ENCODE results near the gene FAM13A. TPM values are rescaled to one million over a fixed set of nuclear protein-coding genes. Genes with fewer than 3 reads are reported as not detected.

The FAM13A gene
- total and polyA plus RNA-seq, 2 donors (not counting 3 experiments of a cell fraction or from before 2014, with no cell fraction given) = 3.3 to 10.5 TPM

DNA sequence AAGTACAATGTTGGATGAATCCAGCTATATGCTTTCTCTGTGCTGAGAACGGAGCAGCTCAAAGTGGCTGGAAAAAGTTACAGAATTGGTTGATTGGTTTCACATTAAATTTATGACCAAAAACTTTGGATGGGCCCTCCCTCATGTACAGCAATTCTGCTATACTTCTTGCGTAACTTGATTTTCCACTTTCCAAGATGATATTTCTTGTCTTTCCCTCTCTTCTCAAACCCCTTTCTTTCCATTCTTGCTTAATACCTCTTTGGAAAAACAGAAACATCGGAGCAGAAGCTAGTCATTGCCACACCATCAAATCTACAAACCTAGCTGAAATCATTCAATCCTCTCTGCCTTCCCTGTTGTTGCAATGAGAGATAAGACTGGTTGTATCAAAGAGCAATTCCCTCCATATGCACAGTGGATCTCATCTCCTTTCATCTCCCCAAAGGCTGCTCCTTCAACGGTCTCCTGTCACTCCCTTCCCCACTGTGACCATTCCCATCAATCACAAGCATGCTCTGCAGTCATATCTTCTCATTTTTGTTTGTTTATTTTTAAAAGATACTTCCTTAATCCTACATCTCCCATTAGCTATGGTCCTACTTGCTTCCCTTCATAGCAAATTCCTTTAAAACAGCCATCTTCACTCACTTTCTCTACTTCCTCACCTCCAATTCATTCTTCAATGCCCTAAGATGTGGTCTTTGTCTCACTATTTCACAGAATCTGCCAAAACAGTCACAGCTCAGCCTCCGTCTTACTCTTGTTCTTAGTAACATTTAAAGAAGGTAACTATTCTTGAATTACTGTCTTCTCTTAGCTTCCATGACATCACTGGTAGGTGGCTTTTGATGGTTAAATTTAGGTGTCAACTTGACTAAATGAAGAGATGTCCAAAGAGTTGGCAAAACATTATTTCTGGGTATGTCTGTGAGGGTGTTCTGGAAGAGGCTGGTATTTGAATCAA is 145.5 kb downstream of the FAM13A start:
- Histone ChIP-seq H3K9me3 (replicated peaks; ENCODE audit: control insufficient read depth, insufficient read depth, low read length) (no peaks in the 10 kb centered on the region), H3K9ac (replicated peaks; ENCODE audit: extremely low read depth, insufficient read depth, low read length) (no peak overlapping the region), H3K4me2 (ENCODE audit: insufficient read depth, low read length) (no peak overlapping the region), H3K4me1 (ENCODE audit: control insufficient read depth, extremely low read depth, insufficient read depth, low read length) (no peaks in the 10 kb centered on the region), H3K9me1 (replicated peaks; ENCODE audit: control insufficient read depth, extremely low read depth, insufficient read depth, low read length) (no peaks in the 10 kb centered on the region), H4K20me1 (replicated peaks; ENCODE audit: control insufficient read depth, extremely low read depth, insufficient read depth, low read length) (no peaks in the 10 kb centered on the region), H2AFZ (ENCODE audit: low read depth, low read length) (no peak overlapping the region), H3K27me3 (ENCODE audit: control insufficient read depth in 2 of 2, insufficient read depth in 2 of 2, low read length in 2 of 2) (no peaks in the 10 kb centered on the region), H3K4me3 (replicated peaks in 1 of 3; ENCODE audit: insufficient read depth in 1 of 3, low read depth in 1 of 3, low read length in 3 of 3) (no peak overlapping the region), H3K36me3 (ENCODE audit: control insufficient read depth in 2 of 2, extremely low read depth in 1 of 2, insufficient read depth in 2 of 2, low read length in 2 of 2) (no peaks in the 10 kb centered on the region), H3K79me2 (ENCODE audit: control insufficient read depth, insufficient read depth, low read length) (no peaks in the 10 kb centered on the region), H3K27ac (ENCODE audit: insufficient read depth, low read depth, low read length) (no peak overlapping the region)
- ChIA-PET POLR2A (no interaction called here), CTCF (no interaction called here)
- no peak for DNase-seq (ENCODE audit: low read depth, low spot score)
- FAIRE-seq = no peak
- TF ChIP-seq FOS (IDR thresholded peaks at IDR 0.05; ENCODE audit: borderline replicate concordance, insufficient read depth, low read length) (no peak), POLR2AphosphoS5 (IDR thresholded peaks at IDR 0.05; ENCODE audit: insufficient read depth, low read depth, low read length) (no peak), JUN (IDR thresholded peaks at IDR 0.05; ENCODE audit: borderline replicate concordance, insufficient read depth, insufficient read length, low read depth) (no peak), EZH2 (IDR thresholded peaks at IDR 0.05; ENCODE audit: borderline replicate concordance, low read depth, low read length, severe bottlenecking) (no peak), POLR2A (IDR thresholded peaks at IDR 0.05; ENCODE audit: low read depth, low read length) (no peak), MYC (IDR thresholded peaks at IDR 0.05; ENCODE audit: low read depth, low read length) (no peak), GATA2 (IDR thresholded peaks at IDR 0.05; ENCODE audit: insufficient read depth, insufficient read length, low read depth, low read length) (no peak)
- TF ChIP-seq, protein P1, sequence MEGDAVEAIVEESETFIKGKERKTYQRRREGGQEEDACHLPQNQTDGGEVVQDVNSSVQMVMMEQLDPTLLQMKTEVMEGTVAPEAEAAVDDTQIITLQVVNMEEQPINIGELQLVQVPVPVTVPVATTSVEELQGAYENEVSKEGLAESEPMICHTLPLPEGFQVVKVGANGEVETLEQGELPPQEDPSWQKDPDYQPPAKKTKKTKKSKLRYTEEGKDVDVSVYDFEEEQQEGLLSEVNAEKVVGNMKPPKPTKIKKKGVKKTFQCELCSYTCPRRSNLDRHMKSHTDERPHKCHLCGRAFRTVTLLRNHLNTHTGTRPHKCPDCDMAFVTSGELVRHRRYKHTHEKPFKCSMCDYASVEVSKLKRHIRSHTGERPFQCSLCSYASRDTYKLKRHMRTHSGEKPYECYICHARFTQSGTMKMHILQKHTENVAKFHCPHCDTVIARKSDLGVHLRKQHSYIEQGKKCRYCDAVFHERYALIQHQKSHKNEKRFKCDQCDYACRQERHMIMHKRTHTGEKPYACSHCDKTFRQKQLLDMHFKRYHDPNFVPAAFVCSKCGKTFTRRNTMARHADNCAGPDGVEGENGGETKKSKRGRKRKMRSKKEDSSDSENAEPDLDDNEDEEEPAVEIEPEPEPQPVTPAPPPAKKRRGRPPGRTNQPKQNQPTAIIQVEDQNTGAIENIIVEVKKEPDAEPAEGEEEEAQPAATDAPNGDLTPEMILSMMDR (IDR thresholded peaks at IDR 0.05; ENCODE audit: extremely low read depth in 1 of 2, insufficient read depth in 1 of 2, low read depth in 1 of 2, low read length in 2 of 2) = no peak
- TF ChIP-seq, protein P2, sequence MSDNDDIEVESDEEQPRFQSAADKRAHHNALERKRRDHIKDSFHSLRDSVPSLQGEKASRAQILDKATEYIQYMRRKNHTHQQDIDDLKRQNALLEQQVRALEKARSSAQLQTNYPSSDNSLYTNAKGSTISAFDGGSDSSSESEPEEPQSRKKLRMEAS (IDR thresholded peaks at IDR 0.05; ENCODE audit: insufficient read depth, insufficient read length) = no peak
- no TSS peak for BruUV-seq (replicated peaks)
- intact Hi-C loops (cut with micrococcal nuclease) = no loop called here
- dilution Hi-C loops (cut with MboI; ENCODE audit: extremely low pct_ligation_motif_present, low sequenced_read_pairs) = no loop called here
